Calu3 (cell line): Measurements from ENCODE around the gene TM6SF1. TPM values are rescaled to one million over a fixed set of nuclear protein-coding genes. Genes with fewer than 3 reads are reported as not detected.
A peak's percentile ranks its signal among the peaks of the same experiment; 100 is the strongest.

Source experiments
- BruUV-seq: library from RNA; stranded (reverse); fragments of 400-500 nt; replicated peaks from 2 replicates; lab custom pipeline; 2021; lab: Mats Ljungman, UMichigan
- CTCF ChIA-PET: fragments of 300-600 bp; sonication (Branson Sonifier 250); formaldehyde crosslinking; loops from one replicate; lab custom pipeline; 2022; ENCODE audit warnings: antibody characterized with exemption; lab: Charles Lee
- DNase-seq: peaks from one replicate; pipeline ENCODE4 v3.0.0; 2022
- H3K27ac Mint-ChIP-seq: one replicate; pipeline ENCODE4 v1.8.0; 2022; ENCODE audit warnings: mixed read lengths; ENCODE audit not compliant: unreplicated experiment
- H3K27me3 Mint-ChIP-seq: one replicate; pipeline ENCODE4 v1.8.0; 2022; ENCODE audit warnings: mixed read lengths; ENCODE audit not compliant: unreplicated experiment
- H3K36me3 Mint-ChIP-seq: one replicate; pipeline ENCODE4 v1.8.0; 2022; ENCODE audit warnings: mild to moderate bottlenecking, moderate library complexity, mixed read lengths; ENCODE audit not compliant: insufficient read depth, unreplicated experiment
- H3K4me1 Mint-ChIP-seq: one replicate; pipeline ENCODE4 v1.8.0; 2022; ENCODE audit warnings: mild to moderate bottlenecking, low read depth, mixed read lengths; ENCODE audit not compliant: unreplicated experiment
- H3K4me3 Mint-ChIP-seq: one replicate; pipeline ENCODE4 v1.8.0; 2022; ENCODE audit warnings: mild to moderate bottlenecking, low read depth, moderate library complexity, mixed read lengths; ENCODE audit not compliant: unreplicated experiment
- H3K9me3 Mint-ChIP-seq: one replicate; pipeline ENCODE4 v1.8.0; 2022; ENCODE audit warnings: low read depth, mixed read lengths; ENCODE audit not compliant: unreplicated experiment
- CTCF ChIP-seq: fragments of 200-600 bp; IDR thresholded peaks from one replicate; pipeline ENCODE4 v1.8.0; 2022; ENCODE audit warnings: antibody characterized with exemption; ENCODE audit not compliant: unreplicated experiment
- intact Hi-C: fragments of 100-400 bp; cut with micrococcal nuclease; formaldehyde crosslinking; loops from one replicate; pipeline ENCODE4 v1.10.0; 2022; ENCODE audit not compliant: unreplicated experiment
- total RNA-seq: library from RNA; stranded (reverse); gene quantifications from 2 replicates; pipeline ENCODE4 v1.2.3, GENCODE V29; 2022

TM6SF1 gene
- total RNA-seq, 1 experiment from 2014 or later: not detected

- Mint-ChIP-seq H3K27ac (no peak overlapping the region), H3K4me3 (no peak overlapping the region), H3K9me3 (no peaks in the 10 kb centered on the region), H3K36me3 (peaks cover 5% of the 10 kb centered on the region), H3K27me3 (no peaks in the 10 kb centered on the region), H3K4me1 (no peaks in the 10 kb centered on the region)
- intact Hi-C loops: no loop called here
- BruUV-seq: no TSS peak
- CTCF ChIA-PET: no interaction called here
- TF ChIP-seq CTCF: no peak
- peak; percentile 6 for DNase-seq
These were observed 50.9 kb downstream of the TM6SF1 start for GRCh38 chr15:83158393-83158792.

GRCh38 chr15:83160741-83161140 is 53.3 kb downstream of the TM6SF1 start:
- H3K4me1 Mint-ChIP-seq: no peaks in the 10 kb centered on the region
- H3K27me3 Mint-ChIP-seq: no peaks in the 10 kb centered on the region
- no peaks in the 10 kb centered on the region for H3K9me3 Mint-ChIP-seq
- no peak overlapping the region for H3K4me3 Mint-ChIP-seq
- BruUV-seq: no TSS peak
- H3K27ac Mint-ChIP-seq: no peak overlapping the region
- peaks cover 5% of the 10 kb centered on the region for H3K36me3 Mint-ChIP-seq
- CTCF ChIA-PET: no interaction called here
- intact Hi-C loops: no loop called here
- DNase-seq: no peak
- no peak for TF ChIP-seq CTCF

- no peak overlapping the region for H3K4me3 Mint-ChIP-seq
- BruUV-seq: no TSS peak
- H3K36me3 Mint-ChIP-seq: no peaks in the 10 kb centered on the region
- H3K9me3 Mint-ChIP-seq: no peaks in the 10 kb centered on the region
- no peaks in the 10 kb centered on the region for H3K27me3 Mint-ChIP-seq
- DNase-seq: no peak
- TF ChIP-seq CTCF: no peak
- CTCF ChIA-PET: no interaction called here
- intact Hi-C loops: no loop called here
- no peak overlapping the region for H3K27ac Mint-ChIP-seq
- H3K4me1 Mint-ChIP-seq: peaks cover 7% of the 10 kb centered on the region
These were observed 55.6 kb downstream of the TM6SF1 start for GRCh38 chr15:83163032-83163431.

- no peak overlapping the region for H3K27ac Mint-ChIP-seq
- no peak for TF ChIP-seq CTCF
- no peak overlapping the region for H3K4me3 Mint-ChIP-seq
- H3K36me3 Mint-ChIP-seq: no peaks in the 10 kb centered on the region
- H3K9me3 Mint-ChIP-seq: peaks cover 4% of the 10 kb centered on the region
- DNase-seq: no peak
- no peaks in the 10 kb centered on the region for H3K27me3 Mint-ChIP-seq
- intact Hi-C loops: no loop called here
- CTCF ChIA-PET: no interaction called here
- BruUV-seq: no TSS peak
- peaks cover 19% of the 10 kb centered on the region for H3K4me1 Mint-ChIP-seq
These were observed 56.8 kb downstream of the TM6SF1 start for GRCh38 chr15:83164111-83164770.
